WERI-Rb-1 (cell line): ENCODE data around the gene USP6NL.
"Not testable (repeated sequence)": the region's sequence is repeated elsewhere in the genome, so short reads cannot be mapped to it uniquely, and the experiment has no call there.

ENCODE experiments used
- DNase-seq: peaks from one replicate; pipeline ENCODE4 v3.0.0-alpha.2; 2020
- H3K27ac ChIP-seq: fragments of 250-450 bp; sonication (Bioruptor Pico); 2 replicates; pipeline ENCODE4 v1.5.1; 2020; ENCODE audit warnings: mild to moderate bottlenecking, moderate library complexity
- H3K27me3 ChIP-seq: fragments of 250-450 bp; sonication (Bioruptor Pico); 2 replicates; pipeline ENCODE4 v1.5.1; 2021; ENCODE audit warnings: mild to moderate bottlenecking, low read depth, moderate library complexity; ENCODE audit not compliant: insufficient read depth, severe bottlenecking
- H3K36me3 ChIP-seq: fragments of 250-450 bp; sonication (Bioruptor Pico); 2 replicates; pipeline ENCODE4 v1.5.1; 2020; ENCODE audit warnings: mild to moderate bottlenecking, moderate library complexity
- H3K4me3 ChIP-seq: 2 replicates; pipeline ENCODE4 v1.5.1; 2011; ENCODE audit warnings: low read depth, mild to moderate bottlenecking, control low read depth, low read length
- H3K9me3 ChIP-seq: fragments of 250-450 bp; sonication (Bioruptor Pico); 2 replicates; pipeline ENCODE4 v1.5.1; 2021; ENCODE audit warnings: mild to moderate bottlenecking, moderate library complexity; ENCODE audit not compliant: severe bottlenecking
- TF ChIP-seq, protein P1 (sequence below): IDR thresholded peaks from 2 replicates; pipeline ENCODE4 v1.5.1; 2011; ENCODE audit warnings: low read depth, mild to moderate bottlenecking, control low read depth, inconsistent platforms, low read length

The USP6NL gene

DNA sequence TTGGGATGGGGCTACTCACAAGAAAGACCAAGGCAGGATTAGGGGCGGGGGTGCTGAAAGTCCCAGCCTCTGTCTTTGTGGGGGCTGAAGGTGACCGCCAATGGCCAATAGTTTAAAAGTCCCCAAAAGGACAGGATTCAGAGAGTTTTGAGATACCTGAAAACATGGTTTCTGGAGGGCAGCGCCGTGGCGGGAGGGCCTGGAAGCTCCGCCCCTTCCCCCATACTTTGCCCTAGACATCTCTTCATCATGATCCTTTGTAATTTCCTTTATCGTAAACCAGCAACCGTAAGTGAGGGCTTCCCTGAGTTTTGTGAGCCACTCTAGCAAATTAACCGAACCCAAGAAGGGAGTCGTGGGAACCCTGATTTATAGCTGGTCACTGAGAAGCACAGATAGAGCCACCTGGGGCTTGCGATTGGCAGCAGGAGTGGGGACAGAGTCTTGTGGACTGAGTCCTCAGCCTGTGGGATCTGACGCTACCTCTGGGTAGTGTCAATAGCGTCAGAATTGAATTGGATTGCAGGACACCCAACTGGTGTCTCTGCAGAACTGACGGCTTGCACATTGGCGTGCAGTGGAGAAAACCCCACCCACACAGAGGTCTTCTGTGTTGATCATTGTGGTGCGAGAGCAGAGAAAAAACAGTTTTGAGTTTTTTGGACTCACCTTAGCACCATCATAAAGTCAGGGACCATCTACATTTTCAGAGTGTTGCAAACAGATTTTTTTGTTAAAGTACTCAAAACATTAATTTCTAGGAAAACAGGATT, 169.3 kb downstream of the USP6NL start:
- DNase-seq, result no peak
- H3K36me3 ChIP-seq, result no peaks in the 10 kb centered on the region
- TF ChIP-seq, protein P1, sequence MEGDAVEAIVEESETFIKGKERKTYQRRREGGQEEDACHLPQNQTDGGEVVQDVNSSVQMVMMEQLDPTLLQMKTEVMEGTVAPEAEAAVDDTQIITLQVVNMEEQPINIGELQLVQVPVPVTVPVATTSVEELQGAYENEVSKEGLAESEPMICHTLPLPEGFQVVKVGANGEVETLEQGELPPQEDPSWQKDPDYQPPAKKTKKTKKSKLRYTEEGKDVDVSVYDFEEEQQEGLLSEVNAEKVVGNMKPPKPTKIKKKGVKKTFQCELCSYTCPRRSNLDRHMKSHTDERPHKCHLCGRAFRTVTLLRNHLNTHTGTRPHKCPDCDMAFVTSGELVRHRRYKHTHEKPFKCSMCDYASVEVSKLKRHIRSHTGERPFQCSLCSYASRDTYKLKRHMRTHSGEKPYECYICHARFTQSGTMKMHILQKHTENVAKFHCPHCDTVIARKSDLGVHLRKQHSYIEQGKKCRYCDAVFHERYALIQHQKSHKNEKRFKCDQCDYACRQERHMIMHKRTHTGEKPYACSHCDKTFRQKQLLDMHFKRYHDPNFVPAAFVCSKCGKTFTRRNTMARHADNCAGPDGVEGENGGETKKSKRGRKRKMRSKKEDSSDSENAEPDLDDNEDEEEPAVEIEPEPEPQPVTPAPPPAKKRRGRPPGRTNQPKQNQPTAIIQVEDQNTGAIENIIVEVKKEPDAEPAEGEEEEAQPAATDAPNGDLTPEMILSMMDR, result no peak
- no peak overlapping the region for H3K27ac ChIP-seq
- no peaks in the 10 kb centered on the region for H3K27me3 ChIP-seq
- no peak overlapping the region for H3K4me3 ChIP-seq
- H3K9me3 ChIP-seq, result no peaks in the 10 kb centered on the region

DNA sequence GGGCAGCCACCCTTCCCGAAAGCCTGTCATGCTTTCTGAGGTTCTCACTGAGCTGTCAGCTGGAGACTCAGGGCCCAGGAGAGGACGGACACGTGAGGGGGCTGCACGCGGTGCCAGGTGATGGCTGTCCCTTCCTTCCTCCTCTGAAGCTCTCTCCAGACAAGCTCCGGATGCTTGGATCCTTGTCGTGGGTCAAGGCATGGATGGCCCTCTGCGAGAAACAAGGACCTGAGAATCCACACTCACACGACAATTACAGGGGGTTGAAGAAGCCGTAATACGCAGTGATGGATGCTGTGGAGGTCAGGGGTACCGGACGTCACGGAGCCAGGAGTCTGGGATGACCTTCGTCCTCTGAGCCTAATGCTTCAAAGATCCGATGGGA, 170.3 kb downstream of the USP6NL start:
- no peak overlapping the region for H3K4me3 ChIP-seq
- H3K27ac ChIP-seq, result no peak overlapping the region
- TF ChIP-seq, protein P1, result no peak
- no peaks in the 10 kb centered on the region for H3K27me3 ChIP-seq
- no peaks in the 10 kb centered on the region for H3K9me3 ChIP-seq
- no peak for DNase-seq
- H3K36me3 ChIP-seq, result no peaks in the 10 kb centered on the region

DNA sequence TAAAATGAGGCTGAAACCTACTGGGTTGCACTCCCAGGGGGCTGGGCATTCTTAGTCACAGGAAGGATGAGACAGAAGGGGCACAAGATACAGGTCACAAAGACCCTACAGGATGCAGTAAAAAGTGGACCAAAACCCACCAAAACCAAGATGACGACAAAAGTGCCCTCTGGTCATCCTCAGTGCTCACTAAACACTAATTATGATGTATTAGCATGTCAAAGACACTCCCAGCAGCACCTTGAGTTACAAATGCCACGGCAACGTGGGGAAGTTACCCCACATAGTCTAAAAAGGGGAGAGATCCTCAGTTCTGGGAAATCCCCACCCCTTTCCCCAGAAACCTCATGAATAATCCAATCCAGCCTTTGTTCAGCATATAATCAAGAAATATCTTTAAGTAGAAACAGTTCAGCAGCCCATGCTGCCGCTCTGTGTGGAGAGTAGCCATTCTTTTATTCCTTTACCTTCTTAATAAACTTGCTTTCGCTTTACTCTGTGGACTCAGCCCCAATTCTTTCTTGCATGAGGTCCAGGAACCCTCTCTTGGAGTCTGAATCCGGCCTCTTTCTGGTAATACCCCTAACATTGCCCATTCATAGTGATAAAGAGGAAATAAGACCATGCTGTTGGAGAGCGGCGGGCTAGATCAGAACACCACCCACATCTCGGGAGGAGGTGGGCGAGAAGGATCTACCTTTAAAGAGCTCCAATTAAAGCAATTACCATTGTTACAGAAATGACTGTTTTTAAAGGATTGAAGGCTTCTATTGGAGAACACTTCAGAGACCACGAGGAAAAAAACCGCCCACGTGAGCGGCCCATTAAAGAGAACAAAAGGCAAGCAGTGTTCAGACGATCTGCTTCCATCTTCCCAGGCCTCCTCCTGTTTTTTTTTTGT, 170.9 kb downstream of the USP6NL start:
- H3K27me3 ChIP-seq, result no peaks in the 10 kb centered on the region
- no peaks in the 10 kb centered on the region for H3K36me3 ChIP-seq
- H3K9me3 ChIP-seq, result no peaks in the 10 kb centered on the region
- no peak overlapping the region for H3K27ac ChIP-seq
- H3K4me3 ChIP-seq, result no peak overlapping the region
- no peak for DNase-seq
- TF ChIP-seq, protein P1, result no peak

DNA sequence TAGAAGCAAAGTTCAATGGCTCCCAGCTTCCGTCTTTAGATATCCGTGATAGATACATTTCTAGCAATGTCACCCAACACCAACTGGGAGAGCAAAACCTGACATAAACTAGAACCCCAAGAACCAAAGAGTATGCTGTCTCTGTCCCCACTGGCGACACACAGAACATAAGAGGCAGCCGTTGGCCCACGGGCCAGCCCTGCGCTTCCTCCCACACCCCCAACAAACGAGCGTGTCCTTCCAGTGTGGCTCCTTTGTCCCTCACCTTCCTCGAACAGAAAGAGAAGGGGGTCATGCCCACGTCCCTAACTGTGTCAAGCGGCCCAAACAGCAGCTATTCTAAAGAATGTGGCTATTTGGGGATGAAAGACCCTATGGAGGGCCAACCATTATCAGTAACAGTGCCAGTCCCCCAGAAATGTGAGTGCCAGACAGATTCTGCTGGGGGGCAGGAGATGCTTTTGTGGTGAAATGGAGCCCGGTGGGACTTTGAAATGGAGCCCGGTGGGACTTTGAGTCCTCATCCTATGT, 171.9 kb downstream of the USP6NL start:
- H3K9me3 ChIP-seq, result no peaks in the 10 kb centered on the region
- no peaks in the 10 kb centered on the region for H3K27me3 ChIP-seq
- H3K36me3 ChIP-seq, result no peaks in the 10 kb centered on the region
- no peak for DNase-seq
- H3K4me3 ChIP-seq, result no peak overlapping the region
- TF ChIP-seq, protein P1, result no peak
- no peak overlapping the region for H3K27ac ChIP-seq

DNA sequence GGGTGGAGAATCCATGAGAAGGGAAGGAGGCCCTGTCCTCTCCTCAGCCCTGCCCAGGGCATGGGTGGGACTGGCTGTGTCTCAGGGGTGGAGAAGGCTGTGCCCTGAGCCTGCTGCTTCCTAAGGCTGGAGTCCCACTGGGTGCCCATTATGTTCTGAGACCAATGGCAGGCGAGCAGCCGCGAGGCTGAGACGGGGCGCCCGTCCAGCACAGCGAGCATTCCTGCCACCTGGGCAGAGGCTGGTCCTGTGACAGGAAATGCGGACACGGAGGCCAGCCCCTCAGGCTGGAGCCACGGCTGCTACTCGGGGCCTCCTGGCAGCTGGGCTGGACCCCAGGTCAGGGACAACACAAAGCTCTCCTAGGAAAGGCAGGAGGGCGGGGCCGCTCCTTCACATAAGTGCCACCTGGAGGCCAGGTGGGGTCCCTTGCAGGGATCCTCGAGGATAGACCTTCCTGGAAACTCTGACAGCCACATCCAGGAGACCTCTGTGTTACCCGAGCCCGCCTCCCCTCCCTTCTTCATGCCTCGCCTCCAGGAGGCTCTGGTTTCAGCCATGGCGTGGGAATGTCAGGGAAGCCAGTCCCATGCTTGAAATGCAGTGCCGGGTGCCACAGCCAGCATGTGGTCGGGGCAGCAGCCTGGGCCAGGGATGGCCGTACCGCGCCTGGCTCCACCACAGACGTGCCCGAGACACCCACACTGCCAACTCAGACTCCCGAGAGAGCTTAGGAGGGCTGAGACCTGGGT, 173.9 kb downstream of the USP6NL start:
- no peaks in the 10 kb centered on the region for H3K9me3 ChIP-seq
- no peaks in the 10 kb centered on the region for H3K36me3 ChIP-seq
- no peak overlapping the region for H3K27ac ChIP-seq
- H3K4me3 ChIP-seq, result no peak overlapping the region
- TF ChIP-seq, protein P1, result no peak
- no peak for DNase-seq
- H3K27me3 ChIP-seq, result no peaks in the 10 kb centered on the region

DNA sequence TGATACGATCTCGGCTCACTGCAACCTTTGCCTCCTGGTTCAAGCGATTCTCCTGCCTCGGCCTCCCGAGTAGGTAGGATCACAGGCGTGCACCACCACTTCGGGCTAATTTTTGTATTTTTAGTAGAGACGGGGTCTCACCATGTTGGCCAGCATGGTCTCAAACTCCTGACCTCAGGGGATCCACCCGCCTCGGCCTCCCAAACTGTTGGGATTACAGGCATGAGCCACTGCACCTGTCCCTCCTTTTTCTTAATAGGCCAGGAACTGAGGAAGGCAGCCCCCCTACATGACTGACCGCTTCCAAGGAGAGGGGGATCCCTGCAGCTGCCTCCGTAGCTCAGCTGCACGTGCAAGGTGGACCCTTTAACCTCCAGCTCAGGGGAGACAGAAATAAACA, 175.0 kb downstream of the USP6NL start:
- H3K4me3 ChIP-seq, H3K27me3 ChIP-seq, H3K9me3 ChIP-seq, DNase-seq, H3K27ac ChIP-seq, H3K36me3 ChIP-seq: not testable (repeated sequence)
